ENCODE results near the gene TAOK1. TPM values are rescaled to one million over a fixed set of nuclear protein-coding genes. Genes with fewer than 3 reads are reported as not detected.
"Not testable (repeated sequence)": the region's sequence is repeated elsewhere in the genome, so short reads cannot be mapped to it uniquely, and the experiment has no call there.

The TAOK1 gene
- total RNA-seq, 1 experiment from 2014 or later: 87.1 TPM

DNA sequence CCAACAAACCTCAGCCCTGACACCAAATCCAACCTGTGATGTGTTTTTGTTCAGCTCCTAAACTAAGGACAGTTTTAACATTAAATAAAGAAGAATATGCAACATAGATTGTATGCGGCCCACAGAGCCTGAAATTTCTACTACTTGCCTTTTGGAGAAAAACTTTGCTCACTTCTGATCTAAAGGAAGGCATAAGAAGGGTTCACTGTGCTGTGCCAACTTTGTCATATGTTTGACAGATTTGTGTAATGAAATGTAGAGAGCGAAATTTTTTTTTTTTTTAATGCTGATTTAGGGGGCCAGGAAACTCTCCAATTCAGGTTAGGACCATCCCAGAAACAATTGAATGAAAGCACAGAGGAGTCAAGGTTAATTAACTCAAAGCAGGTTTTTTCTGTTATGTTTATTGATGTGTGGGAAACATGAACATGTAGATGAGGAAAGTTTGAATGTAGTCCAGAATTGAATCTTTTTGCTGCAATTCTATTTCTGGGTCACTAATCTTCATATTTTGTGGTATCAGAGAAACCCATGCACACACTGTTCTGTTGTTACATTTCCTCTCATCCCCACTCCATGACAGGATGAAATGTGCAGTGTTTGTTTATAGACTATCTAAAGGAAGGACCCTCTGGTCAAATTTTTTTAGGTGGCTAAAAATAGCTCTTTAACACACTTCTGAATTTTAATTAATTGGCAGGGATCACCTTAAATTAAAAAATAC, 71.5 kb downstream of the TAOK1 start:
- H3K4me3 Mint-ChIP-seq: no peak overlapping the region
- peaks cover 20% of the 10 kb centered on the region for H3K4me1 Mint-ChIP-seq

GRCh38 chr17:29469276-29469675, 79.1 kb downstream of the TAOK1 start:
- TF ChIP-seq NR2C2 (CRISPR knock-in tag; IDR thresholded peaks at IDR 0.05) (no peak), EMX1 (CRISPR knock-in tag; IDR thresholded peaks at IDR 0.05) (no peak), PREB (CRISPR knock-in tag; IDR thresholded peaks at IDR 0.05; ENCODE audit: borderline replicate concordance) (no peak), PRRX2 (CRISPR knock-in tag; IDR thresholded peaks at IDR 0.05) (no peak)
- Mint-ChIP-seq H3K9me3 (0 out of 2 replicates have a peak, but pooled peaks cover 3% of the 10 kb centered on the region), H3K27ac (no peak overlapping the region), H3K4me1 (no peaks in the 10 kb centered on the region), H3K36me3 (peaks cover 41% of the 10 kb centered on the region), H3K4me3 (no peak overlapping the region), H3K27me3 (ENCODE audit: low read depth) (no peaks in the 10 kb centered on the region)
- CTCF ChIA-PET: no interaction called here
- ATAC-seq (no peak), DNase-seq (ENCODE audit: low spot score) (no peak)
- POLR2A ChIA-PET: no interaction called here

More for the DNA sequence above, 71.5 kb downstream of the TAOK1 start:
- DNase-seq (ENCODE audit: low spot score) (no peak), ATAC-seq (no peak)
- peaks cover 20% of the 10 kb centered on the region for H3K36me3 Mint-ChIP-seq
- POLR2A ChIA-PET: no interaction called here
- CTCF ChIA-PET: no interaction called here
- H3K9me3 Mint-ChIP-seq: 0 out of 2 replicates have a peak, but pooled peaks cover 2% of the 10 kb centered on the region
- peak overlapping the region; percentile 76 for H3K27ac Mint-ChIP-seq
- H3K27me3 Mint-ChIP-seq (ENCODE audit: low read depth): no peaks in the 10 kb centered on the region
- TF ChIP-seq HMGA2 (CRISPR knock-in tag; IDR thresholded peaks at IDR 0.05): no peak
- no peak for TF ChIP-seq OVOL2 (CRISPR knock-in tag; IDR thresholded peaks at IDR 0.05; ENCODE audit: borderline replicate concordance)
- no peak for TF ChIP-seq NR2C2 (CRISPR knock-in tag; IDR thresholded peaks at IDR 0.05)
- TF ChIP-seq ZMAT4 (CRISPR knock-in tag; IDR thresholded peaks at IDR 0.05): no peak
- no peak for TF ChIP-seq SMAD4 (CRISPR knock-in tag; IDR thresholded peaks at IDR 0.05)
- TF ChIP-seq, protein P1, sequence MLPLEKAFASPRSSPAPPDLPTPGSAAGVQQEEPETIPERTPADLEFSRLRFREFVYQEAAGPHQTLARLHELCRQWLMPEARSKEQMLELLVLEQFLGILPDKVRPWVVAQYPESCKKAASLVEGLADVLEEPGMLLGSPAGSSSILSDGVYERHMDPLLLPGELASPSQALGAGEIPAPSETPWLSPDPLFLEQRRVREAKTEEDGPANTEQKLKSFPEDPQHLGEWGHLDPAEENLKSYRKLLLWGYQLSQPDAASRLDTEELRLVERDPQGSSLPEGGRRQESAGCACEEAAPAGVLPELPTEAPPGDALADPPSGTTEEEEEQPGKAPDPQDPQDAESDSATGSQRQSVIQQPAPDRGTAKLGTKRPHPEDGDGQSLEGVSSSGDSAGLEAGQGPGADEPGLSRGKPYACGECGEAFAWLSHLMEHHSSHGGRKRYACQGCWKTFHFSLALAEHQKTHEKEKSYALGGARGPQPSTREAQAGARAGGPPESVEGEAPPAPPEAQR (CRISPR knock-in tag; IDR thresholded peaks at IDR 0.05): no peak
- no peak for TF ChIP-seq USF1 (CRISPR knock-in tag; IDR thresholded peaks at IDR 0.05)

DNA sequence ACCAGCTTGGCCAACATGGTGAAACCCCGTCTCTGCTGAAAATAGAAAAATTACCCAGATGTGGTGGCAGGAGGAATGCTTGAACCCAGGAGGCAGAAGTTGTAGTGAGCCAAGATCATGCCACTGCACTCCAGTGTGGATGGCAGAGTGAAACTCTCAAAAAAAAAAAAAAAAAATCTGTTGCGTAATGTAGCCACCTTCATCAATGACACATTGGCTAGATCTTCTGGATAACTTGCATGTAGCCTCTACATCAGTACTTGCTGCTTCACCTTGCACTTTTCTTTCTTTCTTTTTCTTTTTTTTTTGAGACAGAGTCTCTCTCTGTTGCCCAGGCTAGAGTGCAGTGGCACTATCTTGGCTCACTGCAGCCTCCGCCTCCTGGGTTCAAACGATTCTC, 83.3 kb downstream of the TAOK1 start:
- CTCF ChIA-PET, H3K4me1 Mint-ChIP-seq, H3K27ac Mint-ChIP-seq: not testable (repeated sequence)

GRCh38 chr17:29474297-29474696, 84.1 kb downstream of the TAOK1 start:
- Mint-ChIP-seq H3K9me3 (no peaks in the 10 kb centered on the region), H3K27ac (no peak overlapping the region), H3K27me3 (ENCODE audit: low read depth) (no peaks in the 10 kb centered on the region), H3K4me3 (no peak overlapping the region), H3K36me3 (peaks cover 34% of the 10 kb centered on the region), H3K4me1 (no peaks in the 10 kb centered on the region)
- POLR2A ChIA-PET: no interaction called here
- CTCF ChIA-PET: no interaction called here
- ATAC-seq: no peak
- DNase-seq (ENCODE audit: low spot score): no peak
- TF ChIP-seq ZNF425 (CRISPR knock-in tag; conservative IDR thresholded peaks at IDR 0.05): no peak
- TF ChIP-seq TEAD1 (CRISPR knock-in tag; IDR thresholded peaks at IDR 0.05): no peak
- no peak for TF ChIP-seq ETV6 (CRISPR knock-in tag; IDR thresholded peaks at IDR 0.05)
- TF ChIP-seq, protein P2, sequence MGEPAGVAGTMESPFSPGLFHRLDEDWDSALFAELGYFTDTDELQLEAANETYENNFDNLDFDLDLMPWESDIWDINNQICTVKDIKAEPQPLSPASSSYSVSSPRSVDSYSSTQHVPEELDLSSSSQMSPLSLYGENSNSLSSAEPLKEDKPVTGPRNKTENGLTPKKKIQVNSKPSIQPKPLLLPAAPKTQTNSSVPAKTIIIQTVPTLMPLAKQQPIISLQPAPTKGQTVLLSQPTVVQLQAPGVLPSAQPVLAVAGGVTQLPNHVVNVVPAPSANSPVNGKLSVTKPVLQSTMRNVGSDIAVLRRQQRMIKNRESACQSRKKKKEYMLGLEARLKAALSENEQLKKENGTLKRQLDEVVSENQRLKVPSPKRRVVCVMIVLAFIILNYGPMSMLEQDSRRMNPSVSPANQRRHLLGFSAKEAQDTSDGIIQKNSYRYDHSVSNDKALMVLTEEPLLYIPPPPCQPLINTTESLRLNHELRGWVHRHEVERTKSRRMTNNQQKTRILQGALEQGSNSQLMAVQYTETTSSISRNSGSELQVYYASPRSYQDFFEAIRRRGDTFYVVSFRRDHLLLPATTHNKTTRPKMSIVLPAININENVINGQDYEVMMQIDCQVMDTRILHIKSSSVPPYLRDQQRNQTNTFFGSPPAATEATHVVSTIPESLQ (CRISPR knock-in tag; IDR thresholded peaks at IDR 0.05): no peak
- no peak for TF ChIP-seq PRRX2 (CRISPR knock-in tag; IDR thresholded peaks at IDR 0.05)
- TF ChIP-seq, protein P3, sequence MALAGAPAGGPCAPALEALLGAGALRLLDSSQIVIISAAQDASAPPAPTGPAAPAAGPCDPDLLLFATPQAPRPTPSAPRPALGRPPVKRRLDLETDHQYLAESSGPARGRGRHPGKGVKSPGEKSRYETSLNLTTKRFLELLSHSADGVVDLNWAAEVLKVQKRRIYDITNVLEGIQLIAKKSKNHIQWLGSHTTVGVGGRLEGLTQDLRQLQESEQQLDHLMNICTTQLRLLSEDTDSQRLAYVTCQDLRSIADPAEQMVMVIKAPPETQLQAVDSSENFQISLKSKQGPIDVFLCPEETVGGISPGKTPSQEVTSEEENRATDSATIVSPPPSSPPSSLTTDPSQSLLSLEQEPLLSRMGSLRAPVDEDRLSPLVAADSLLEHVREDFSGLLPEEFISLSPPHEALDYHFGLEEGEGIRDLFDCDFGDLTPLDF (CRISPR knock-in tag; IDR thresholded peaks at IDR 0.05): no peak
- no peak for TF ChIP-seq SP1 (CRISPR knock-in tag; conservative IDR thresholded peaks at IDR 0.05)
- TF ChIP-seq, protein P4, sequence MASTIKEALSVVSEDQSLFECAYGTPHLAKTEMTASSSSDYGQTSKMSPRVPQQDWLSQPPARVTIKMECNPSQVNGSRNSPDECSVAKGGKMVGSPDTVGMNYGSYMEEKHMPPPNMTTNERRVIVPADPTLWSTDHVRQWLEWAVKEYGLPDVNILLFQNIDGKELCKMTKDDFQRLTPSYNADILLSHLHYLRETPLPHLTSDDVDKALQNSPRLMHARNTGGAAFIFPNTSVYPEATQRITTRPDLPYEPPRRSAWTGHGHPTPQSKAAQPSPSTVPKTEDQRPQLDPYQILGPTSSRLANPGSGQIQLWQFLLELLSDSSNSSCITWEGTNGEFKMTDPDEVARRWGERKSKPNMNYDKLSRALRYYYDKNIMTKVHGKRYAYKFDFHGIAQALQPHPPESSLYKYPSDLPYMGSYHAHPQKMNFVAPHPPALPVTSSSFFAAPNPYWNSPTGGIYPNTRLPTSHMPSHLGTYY (CRISPR knock-in tag; IDR thresholded peaks at IDR 0.05): no peak
- no peak for TF ChIP-seq ZNF416 (CRISPR knock-in tag; IDR thresholded peaks at IDR 0.05)

More for the DNA sequence above, 83.3 kb downstream of the TAOK1 start:
- not testable (repeated sequence) for H3K9me3 Mint-ChIP-seq; H3K4me3 Mint-ChIP-seq; H3K27me3 Mint-ChIP-seq (ENCODE audit: low read depth); DNase-seq (ENCODE audit: low spot score); ATAC-seq
- POLR2A ChIA-PET: interaction anchor here (0.6 kb wide), 1 partner anchor 61 kb away, joined by 3 read pairs; no protein-coding TSS in a partner anchor
- H3K36me3 Mint-ChIP-seq: peaks cover 31% of the 10 kb centered on the region
